ENCODE data around the gene VAV2. TPM values are rescaled to one million over a fixed set of nuclear protein-coding genes. Genes with fewer than 3 reads are reported as not detected.

VAV2 gene
- total and polyA plus RNA-seq, 2 donors = 9.8 to 13.7 TPM

- Histone ChIP-seq H3K4me3 (ENCODE audit: low read depth, low read length) (no peak overlapping the region), H3K4me1 (ENCODE audit: insufficient read depth) (no peaks in the 10 kb centered on the region), H3K36me3 (ENCODE audit: insufficient read depth) (no peaks in the 10 kb centered on the region), H3K27ac (ENCODE audit: low read depth) (no peak overlapping the region)
- no peak for DNase-seq (ENCODE audit: extremely low spot score)
- 93% methylated on average over 6 of the region's 6 CpGs for WGBS
Measured at GRCh38 chr9:134011401-134011800, 19.3 kb upstream of the VAV2 start.

- H3K4me3 ChIP-seq (ENCODE audit: low read depth, low read length) = no peak overlapping the region
- no peak for DNase-seq (ENCODE audit: extremely low spot score)
- no peak overlapping the region for H3K27ac ChIP-seq (ENCODE audit: low read depth)
- H3K4me1 ChIP-seq (ENCODE audit: insufficient read depth) = no peaks in the 10 kb centered on the region
- 80% methylated on average over 20 of the region's 20 CpGs for WGBS
- no peaks in the 10 kb centered on the region for H3K36me3 ChIP-seq (ENCODE audit: insufficient read depth)
Measured at GRCh38 chr9:134010310-134011173, 18.4 kb upstream of the VAV2 start.

GRCh38 chr9:134007571-134007970, 15.4 kb upstream of the VAV2 start:
- Histone ChIP-seq H3K27ac (ENCODE audit: low read depth) (no peak overlapping the region), H3K4me1 (ENCODE audit: insufficient read depth) (no peaks in the 10 kb centered on the region), H3K4me3 (ENCODE audit: low read depth, low read length) (no peak overlapping the region), H3K36me3 (ENCODE audit: insufficient read depth) (no peaks in the 10 kb centered on the region)
- DNase-seq (ENCODE audit: extremely low spot score) = no peak
- 74% methylated on average over 9 of the region's 9 CpGs for WGBS

GRCh38 chr9:134007150-134007549, 15.0 kb upstream of the VAV2 start:
- H3K4me1 ChIP-seq (ENCODE audit: insufficient read depth) = no peaks in the 10 kb centered on the region
- 37% methylated on average over 6 of the region's 6 CpGs for WGBS
- no peak overlapping the region for H3K27ac ChIP-seq (ENCODE audit: low read depth)
- DNase-seq (ENCODE audit: extremely low spot score) = no peak
- no peaks in the 10 kb centered on the region for H3K36me3 ChIP-seq (ENCODE audit: insufficient read depth)
- H3K4me3 ChIP-seq (ENCODE audit: low read depth, low read length) = no peak overlapping the region

- H3K36me3 ChIP-seq (ENCODE audit: insufficient read depth) = no peaks in the 10 kb centered on the region
- no peak overlapping the region for H3K27ac ChIP-seq (ENCODE audit: low read depth)
- DNase-seq (ENCODE audit: extremely low spot score) = no peak
- H3K4me3 ChIP-seq (ENCODE audit: low read depth, low read length) = no peak overlapping the region
- WGBS = 84% methylated on average over 8 of the region's 8 CpGs
- no peaks in the 10 kb centered on the region for H3K4me1 ChIP-seq (ENCODE audit: insufficient read depth)
Measured at GRCh38 chr9:134005381-134005780, 13.3 kb upstream of the VAV2 start.

- no peak for DNase-seq (ENCODE audit: extremely low spot score)
- H3K36me3 ChIP-seq (ENCODE audit: insufficient read depth) = no peaks in the 10 kb centered on the region
- H3K4me1 ChIP-seq (ENCODE audit: insufficient read depth) = no peaks in the 10 kb centered on the region
- no peak overlapping the region for H3K4me3 ChIP-seq (ENCODE audit: low read depth, low read length)
- no peak overlapping the region for H3K27ac ChIP-seq (ENCODE audit: low read depth)
- WGBS = 90% methylated on average over 14 of the region's 14 CpGs
Measured at GRCh38 chr9:134004881-134005280, 12.8 kb upstream of the VAV2 start.

GRCh38 chr9:134004131-134004873, 12.2 kb upstream of the VAV2 start:
- DNase-seq (ENCODE audit: extremely low spot score) = no peak
- no peak overlapping the region for H3K4me3 ChIP-seq (ENCODE audit: low read depth, low read length)
- no peak overlapping the region for H3K27ac ChIP-seq (ENCODE audit: low read depth)
- H3K36me3 ChIP-seq (ENCODE audit: insufficient read depth) = no peaks in the 10 kb centered on the region
- 73% methylated on average over 20 of the region's 20 CpGs for WGBS
- H3K4me1 ChIP-seq (ENCODE audit: insufficient read depth) = no peaks in the 10 kb centered on the region

GRCh38 chr9:134003237-134003636, 11.1 kb upstream of the VAV2 start:
- Histone ChIP-seq H3K36me3 (ENCODE audit: insufficient read depth) (no peaks in the 10 kb centered on the region), H3K4me1 (ENCODE audit: insufficient read depth) (no peaks in the 10 kb centered on the region), H3K27ac (ENCODE audit: low read depth) (no peak overlapping the region), H3K4me3 (ENCODE audit: low read depth, low read length) (no peak overlapping the region)
- 92% methylated on average over 2 of the region's 2 CpGs for WGBS
- DNase-seq (ENCODE audit: extremely low spot score) = no peak

- Histone ChIP-seq H3K4me1 (ENCODE audit: insufficient read depth) (no peaks in the 10 kb centered on the region), H3K27ac (ENCODE audit: low read depth) (no peak overlapping the region), H3K36me3 (ENCODE audit: insufficient read depth) (no peaks in the 10 kb centered on the region), H3K4me3 (ENCODE audit: low read depth, low read length) (no peak overlapping the region)
- 89% methylated on average over 2 of the region's 2 CpGs for WGBS
- DNase-seq (ENCODE audit: extremely low spot score) = no peak
Measured at GRCh38 chr9:134002796-134003195, 10.7 kb upstream of the VAV2 start.

- Histone ChIP-seq H3K4me1 (ENCODE audit: insufficient read depth) (no peaks in the 10 kb centered on the region), H3K36me3 (ENCODE audit: insufficient read depth) (no peaks in the 10 kb centered on the region), H3K4me3 (ENCODE audit: low read depth, low read length) (no peak overlapping the region), H3K27ac (ENCODE audit: low read depth) (no peak overlapping the region)
- WGBS = 56% methylated on average over 6 of the region's 6 CpGs
- no peak for DNase-seq (ENCODE audit: extremely low spot score)
Measured at GRCh38 chr9:133999851-134000265, 7.7 kb upstream of the VAV2 start.

GRCh38 chr9:133998915-133999595, 6.9 kb upstream of the VAV2 start:
- H3K4me1 ChIP-seq (ENCODE audit: insufficient read depth) = no peaks in the 10 kb centered on the region
- H3K36me3 ChIP-seq (ENCODE audit: insufficient read depth) = no peaks in the 10 kb centered on the region
- no peak for DNase-seq (ENCODE audit: extremely low spot score)
- 100% methylated on average over 1 of the region's 1 CpG for WGBS
- no peak overlapping the region for H3K27ac ChIP-seq (ENCODE audit: low read depth)
- no peak overlapping the region for H3K4me3 ChIP-seq (ENCODE audit: low read depth, low read length)

- WGBS = 94% methylated on average over 2 of the region's 2 CpGs
- Histone ChIP-seq H3K27ac (ENCODE audit: low read depth) (no peak overlapping the region), H3K4me1 (ENCODE audit: insufficient read depth) (no peaks in the 10 kb centered on the region), H3K4me3 (ENCODE audit: low read depth, low read length) (no peak overlapping the region), H3K36me3 (ENCODE audit: insufficient read depth) (no peaks in the 10 kb centered on the region)
- DNase-seq (ENCODE audit: extremely low spot score) = no peak
Measured at GRCh38 chr9:133997584-133997983, 5.5 kb upstream of the VAV2 start.

GRCh38 chr9:133996531-133997520, 4.7 kb upstream of the VAV2 start:
- Histone ChIP-seq H3K4me3 (ENCODE audit: low read depth, low read length) (no peak overlapping the region), H3K36me3 (ENCODE audit: insufficient read depth) (no peaks in the 10 kb centered on the region), H3K27ac (ENCODE audit: low read depth) (no peak overlapping the region), H3K4me1 (ENCODE audit: insufficient read depth) (no peaks in the 10 kb centered on the region)
- no peak for DNase-seq (ENCODE audit: extremely low spot score)
- WGBS = 58% methylated on average over 24 of the region's 24 CpGs

Measured in urinary bladder (tissue), 4 donors.